ENCODE data around the gene PEX5L. TPM values are rescaled to one million over a fixed set of nuclear protein-coding genes. Genes with fewer than 3 reads are reported as not detected.

The PEX5L gene
- total and polyA plus RNA-seq, 2 donors (not counting 1 experiment from before 2014, with no cell fraction given) = not detected

- DNase-seq (no peak), ATAC-seq (ENCODE audit: low read depth) (no peak)
- H3K4me3 ChIP-seq (ENCODE audit: control extremely low read depth in 1 of 5, extremely low read depth in 1 of 5, insufficient read depth in 1 of 5, low read depth in 2 of 5, low read length in 4 of 5) = no peak overlapping the region
- H3K27me3 Mint-ChIP-seq = peaks cover 11% of the 10 kb centered on the region
- H3K4me1 Mint-ChIP-seq = no peaks in the 10 kb centered on the region
- H3K36me3 ChIP-seq (replicated peaks in 1 of 2; ENCODE audit: control extremely low read depth in 1 of 2, control insufficient read depth in 1 of 2, extremely low read depth in 1 of 2, insufficient read depth in 2 of 2, low read length in 1 of 2) = no peaks in the 10 kb centered on the region
- no peak overlapping the region for H3K4me3 Mint-ChIP-seq
- H3K9me3 Mint-ChIP-seq (ENCODE audit: insufficient read depth) = no peaks in the 10 kb centered on the region
- no peak overlapping the region for H3K4me2 ChIP-seq (replicated peaks; ENCODE audit: low read depth, low read length, poor library complexity, severe bottlenecking)
- WGBS (ENCODE audit: insufficient coverage) = 100% methylated on average over 1 of the region's 4 CpGs
- H3K9ac ChIP-seq (ENCODE audit: low read length) = no peak overlapping the region
- TF ChIP-seq CTCF (IDR thresholded peaks at IDR 0.05) = no peak
- no peak for TF ChIP-seq EZH2 (IDR thresholded peaks at IDR 0.05; ENCODE audit: borderline replicate concordance, insufficient read depth, low read depth, low read length, poor library complexity, severe bottlenecking)
- H3K79me2 ChIP-seq (ENCODE audit: control insufficient read depth, insufficient read depth, low read length) = no peaks in the 10 kb centered on the region
- CTCF ChIA-PET = no interaction called here
- H3K27me3 ChIP-seq (replicated peaks in 1 of 4; ENCODE audit: control extremely low read depth in 1 of 4, control insufficient read depth in 3 of 4, insufficient read depth in 4 of 4, low read length in 3 of 4) = no peaks in the 10 kb centered on the region
- no peaks in the 10 kb centered on the region for H3K4me1 ChIP-seq (ENCODE audit: control insufficient read depth in 2 of 2, insufficient read depth in 2 of 2, low read length in 2 of 2)
- no peak overlapping the region for H3K27ac ChIP-seq (ENCODE audit: low read length in 2 of 2)
- intact Hi-C loops (cut with micrococcal nuclease) = no loop called here
- no peak overlapping the region for H2AFZ ChIP-seq (ENCODE audit: insufficient read depth, low read depth, low read length, poor library complexity, severe bottlenecking)
- H3K27ac Mint-ChIP-seq = no peak overlapping the region
- no peaks in the 10 kb centered on the region for H3K9me3 ChIP-seq (ENCODE audit: control extremely low read depth in 1 of 3, control insufficient read depth in 2 of 3, insufficient read depth in 1 of 3, low read length in 2 of 3)
- no peaks in the 10 kb centered on the region for H4K20me1 ChIP-seq (ENCODE audit: control insufficient read depth, insufficient read depth, low read length, poor library complexity, severe bottlenecking)
- POLR2A ChIA-PET = no interaction called here
Measured at GRCh38 chr3:179871782-179872181, 165.0 kb downstream of the PEX5L start.

GRCh38 chr3:179868715-179869114 is 168.0 kb downstream of the PEX5L start:
- intact Hi-C loops (cut with micrococcal nuclease) = no loop called here
- H3K4me2 ChIP-seq (replicated peaks; ENCODE audit: low read depth, low read length, poor library complexity, severe bottlenecking) = no peak overlapping the region
- no peak overlapping the region for H3K27ac Mint-ChIP-seq
- no peaks in the 10 kb centered on the region for H3K9me3 ChIP-seq (ENCODE audit: control extremely low read depth in 1 of 3, control insufficient read depth in 2 of 3, insufficient read depth in 1 of 3, low read length in 2 of 3)
- peaks cover 11% of the 10 kb centered on the region for H3K27me3 Mint-ChIP-seq
- no peak for DNase-seq
- no peak overlapping the region for H2AFZ ChIP-seq (ENCODE audit: insufficient read depth, low read depth, low read length, poor library complexity, severe bottlenecking)
- no peak overlapping the region for H3K4me3 Mint-ChIP-seq
- CTCF ChIA-PET = no interaction called here
- H4K20me1 ChIP-seq (ENCODE audit: control insufficient read depth, insufficient read depth, low read length, poor library complexity, severe bottlenecking) = no peaks in the 10 kb centered on the region
- no peaks in the 10 kb centered on the region for H3K4me1 Mint-ChIP-seq
- no CpG with 5 or more reads among the region's 5 CpGs for WGBS (ENCODE audit: insufficient coverage)
- no peak overlapping the region for H3K27ac ChIP-seq (ENCODE audit: low read length in 2 of 2)
- no peaks in the 10 kb centered on the region for H3K27me3 ChIP-seq (replicated peaks in 1 of 4; ENCODE audit: control extremely low read depth in 1 of 4, control insufficient read depth in 3 of 4, insufficient read depth in 4 of 4, low read length in 3 of 4)
- no peaks in the 10 kb centered on the region for H3K79me2 ChIP-seq (ENCODE audit: control insufficient read depth, insufficient read depth, low read length)
- ATAC-seq (ENCODE audit: low read depth) = no peak
- POLR2A ChIA-PET = no interaction called here
- no peaks in the 10 kb centered on the region for H3K9me3 Mint-ChIP-seq (ENCODE audit: insufficient read depth)
- H3K4me3 ChIP-seq (ENCODE audit: control extremely low read depth in 1 of 5, extremely low read depth in 1 of 5, insufficient read depth in 1 of 5, low read depth in 2 of 5, low read length in 4 of 5) = no peak overlapping the region
- H3K36me3 ChIP-seq (replicated peaks in 1 of 2; ENCODE audit: control extremely low read depth in 1 of 2, control insufficient read depth in 1 of 2, extremely low read depth in 1 of 2, insufficient read depth in 2 of 2, low read length in 1 of 2) = no peaks in the 10 kb centered on the region
- H3K9ac ChIP-seq (ENCODE audit: low read length) = no peak overlapping the region
- H3K4me1 ChIP-seq (ENCODE audit: control insufficient read depth in 2 of 2, insufficient read depth in 2 of 2, low read length in 2 of 2) = no peaks in the 10 kb centered on the region
- TF ChIP-seq CTCF (IDR thresholded peaks at IDR 0.05) (no peak), EZH2 (IDR thresholded peaks at IDR 0.05; ENCODE audit: borderline replicate concordance, insufficient read depth, low read depth, low read length, poor library complexity, severe bottlenecking) (no peak)
